ENCODE results near the gene CHRNE. TPM values are rescaled to one million over a fixed set of nuclear protein-coding genes. Genes with fewer than 3 reads are reported as not detected.
"Not testable (repeated sequence)": the region's sequence is repeated elsewhere in the genome, so short reads cannot be mapped to it uniquely, and the experiment has no call there.

Gene CHRNE
- total RNA-seq, 2 experiments from 2014 or later: 0.25 to 0.42 TPM

DNA sequence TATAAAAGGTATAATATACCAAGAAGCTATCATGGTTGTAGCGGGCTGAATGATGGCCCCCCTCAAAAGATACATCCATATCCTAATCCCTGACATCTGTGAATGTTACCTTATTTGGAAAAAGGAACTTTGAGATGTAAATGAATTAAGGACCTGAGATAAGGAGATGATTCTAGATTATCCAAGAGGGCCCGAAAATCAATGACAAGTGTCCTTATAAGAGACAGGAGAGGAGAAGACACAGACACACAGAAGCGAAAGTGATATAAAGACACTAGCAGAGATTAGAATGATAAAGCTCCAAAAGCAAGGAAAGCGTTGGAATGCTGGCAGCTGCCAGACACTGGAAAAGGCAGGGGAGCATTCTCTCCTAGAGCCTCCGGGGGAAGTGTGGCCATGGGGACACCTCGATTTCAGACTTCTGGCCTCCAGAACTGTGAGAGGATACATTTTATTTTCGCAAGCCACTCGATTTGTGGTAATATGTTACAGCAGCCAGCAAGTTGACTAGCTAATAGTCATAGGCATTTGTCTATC is 16.7 kb upstream of the CHRNE start:
- Mint-ChIP-seq H3K9me3 (no peaks in the 10 kb centered on the region), H3K36me3 (ENCODE audit: low read depth) (peaks cover 1% of the 10 kb centered on the region), H3K4me1 (no peaks in the 10 kb centered on the region), H3K27me3 (no peaks in the 10 kb centered on the region), H3K4me3 (no peak overlapping the region), H3K27ac (no peak overlapping the region)
- ChIA-PET CTCF (interaction anchor here (3.7 kb wide), 1 partner anchor 10 kb away, joined by 17 read pairs; no protein-coding TSS in a partner anchor), POLR2A (no interaction called here)
- no peak for DNase-seq

DNA sequence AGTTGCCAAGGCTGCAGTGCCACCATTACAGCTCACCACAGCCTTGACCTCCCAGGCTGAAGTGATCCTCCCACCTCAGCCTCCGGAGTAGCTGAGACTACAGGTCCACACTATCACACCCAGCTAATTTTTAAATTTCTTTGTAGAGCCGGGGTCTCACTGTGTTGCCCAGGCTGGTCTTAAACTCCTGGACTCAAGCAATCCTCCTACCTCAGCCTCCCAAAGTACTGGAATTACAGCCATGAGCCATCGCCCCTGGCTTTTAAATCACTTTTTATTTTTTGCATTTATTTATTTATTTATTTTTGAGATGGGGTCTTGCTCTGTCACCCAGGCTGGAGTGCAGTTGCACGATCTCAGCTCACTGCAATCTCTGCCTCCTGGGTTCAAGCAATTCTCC is 11.7 kb upstream of the CHRNE start:
- CTCF ChIA-PET: interaction anchor here (1.1 kb wide), 1 partner anchor 15 kb away, joined by 4 read pairs; no protein-coding TSS in a partner anchor
- H3K27me3 Mint-ChIP-seq; POLR2A ChIA-PET; H3K4me3 Mint-ChIP-seq; H3K9me3 Mint-ChIP-seq; H3K4me1 Mint-ChIP-seq; H3K27ac Mint-ChIP-seq; DNase-seq; H3K36me3 Mint-ChIP-seq (ENCODE audit: low read depth): not testable (repeated sequence)

DNA sequence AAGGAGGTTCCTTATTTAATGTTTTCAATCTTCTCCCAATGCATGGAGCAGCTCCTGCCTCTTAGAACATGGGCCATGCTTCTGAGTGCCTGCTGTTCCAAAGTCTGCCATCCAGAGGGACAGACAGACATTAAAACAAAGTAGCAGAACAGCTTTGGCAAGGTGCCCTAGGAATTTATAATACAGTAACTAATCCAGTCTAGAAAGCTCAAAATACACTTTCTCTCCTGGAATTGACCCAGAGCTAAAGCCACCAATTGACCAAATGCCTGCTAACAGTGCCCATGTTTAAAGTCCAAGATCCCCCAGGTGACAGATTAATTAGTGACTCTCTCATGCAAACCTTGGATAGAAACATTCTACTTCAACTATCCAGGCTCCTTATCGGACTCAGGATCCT is 11.1 kb upstream of the CHRNE start:
- CTCF ChIA-PET: interaction anchor here (0.7 to 1.6 kb wide), 4 partner anchors 9 to 18 kb away, joined by 3 to 5 read pairs (median 4); partner anchors contain the start of gene CHRNE
- Mint-ChIP-seq H3K4me1 (no peaks in the 10 kb centered on the region), H3K4me3 (no peak overlapping the region), H3K27ac (no peak overlapping the region), H3K36me3 (ENCODE audit: low read depth) (no peaks in the 10 kb centered on the region), H3K27me3 (peaks cover 6% of the 10 kb centered on the region), H3K9me3 (no peaks in the 10 kb centered on the region)
- no peak for DNase-seq
- POLR2A ChIA-PET: interaction anchor here (1.1 kb wide), 1 partner anchor 26 kb away, joined by 3 read pairs; the partner anchor contains the start of genes RNF167 and SLC25A11

DNA sequence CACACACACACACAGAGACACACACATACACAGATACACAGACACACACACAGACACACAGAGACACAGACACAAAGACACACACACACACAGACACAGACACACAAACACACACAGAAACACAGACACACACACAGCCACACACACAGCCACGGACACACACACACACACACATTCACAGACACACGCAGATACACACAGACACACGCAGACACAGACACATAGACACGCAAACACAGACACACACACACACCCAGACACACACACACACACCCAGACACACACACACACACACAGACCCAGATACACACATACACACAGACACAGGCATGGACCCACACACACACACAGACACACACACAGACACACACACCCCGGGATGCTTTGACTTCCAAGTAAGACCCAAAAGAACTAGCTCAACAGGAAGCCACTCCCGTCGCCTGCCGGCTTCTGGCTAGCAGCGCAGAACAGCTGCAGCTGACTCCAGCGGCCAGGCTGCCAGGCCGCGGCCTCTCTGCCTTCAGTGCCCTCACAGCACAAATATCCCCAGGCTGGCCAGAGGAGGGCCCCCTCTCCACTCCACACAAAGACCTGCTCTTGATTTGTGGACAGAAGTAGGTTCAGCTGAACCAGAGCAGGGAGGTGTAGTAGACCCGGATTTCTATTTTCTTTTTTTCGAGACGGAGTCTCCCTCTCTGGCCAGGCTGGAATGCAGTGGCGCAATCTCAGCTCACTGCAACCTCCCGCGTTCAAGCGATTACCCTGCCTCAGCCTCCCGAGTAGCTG is 6.0 kb upstream of the CHRNE start:
- no peak overlapping the region for H3K4me3 Mint-ChIP-seq
- ChIA-PET CTCF (interaction anchor here (0.6 to 2.2 kb wide), 25 partner anchors 9 to 342 kb away, joined by 3 to 17 read pairs (median 4); partner anchors contain the start of genes ARRB2, C17orf107, CAMTA2 and ENO3), POLR2A (no interaction called here)
- H3K9me3 Mint-ChIP-seq: no peaks in the 10 kb centered on the region
- peaks cover 11% of the 10 kb centered on the region for H3K27me3 Mint-ChIP-seq
- peaks cover 1% of the 10 kb centered on the region for H3K4me1 Mint-ChIP-seq
- H3K36me3 Mint-ChIP-seq (ENCODE audit: low read depth): no peaks in the 10 kb centered on the region
- no peak overlapping the region for H3K27ac Mint-ChIP-seq
- DNase-seq: peak; percentile 80

DNA sequence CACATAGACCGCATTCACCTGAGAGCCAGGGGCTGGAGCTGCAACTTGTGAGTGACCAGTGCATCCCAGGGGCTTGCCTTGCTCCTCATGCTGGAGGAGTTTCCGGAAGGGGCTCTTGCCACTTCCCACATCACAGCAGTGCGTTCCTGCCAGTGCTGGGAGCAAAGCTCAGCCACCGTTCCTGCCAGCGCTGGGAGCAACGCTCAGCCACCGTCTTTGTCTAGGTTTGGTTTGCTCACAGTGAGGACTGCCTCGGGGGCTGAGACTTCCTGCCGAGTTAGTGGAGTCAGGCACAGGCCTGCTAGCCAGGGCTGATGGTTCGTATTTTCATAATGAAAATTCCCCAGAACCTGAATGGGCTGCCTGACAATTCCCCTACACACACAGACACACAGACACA is 5.4 kb upstream of the CHRNE start:
- H3K27ac Mint-ChIP-seq: no peak overlapping the region
- H3K36me3 Mint-ChIP-seq (ENCODE audit: low read depth): no peaks in the 10 kb centered on the region
- DNase-seq: no peak
- H3K4me1 Mint-ChIP-seq: peaks cover 5% of the 10 kb centered on the region
- no peaks in the 10 kb centered on the region for H3K9me3 Mint-ChIP-seq
- CTCF ChIA-PET: interaction anchor here (0.6 to 2.2 kb wide), 18 partner anchors 9 to 342 kb away, joined by 3 to 17 read pairs (median 4); partner anchors contain the start of genes ARRB2, C17orf107, CAMTA2 and ENO3
- peaks cover 12% of the 10 kb centered on the region for H3K27me3 Mint-ChIP-seq
- no peak overlapping the region for H3K4me3 Mint-ChIP-seq
- POLR2A ChIA-PET: no interaction called here

DNA sequence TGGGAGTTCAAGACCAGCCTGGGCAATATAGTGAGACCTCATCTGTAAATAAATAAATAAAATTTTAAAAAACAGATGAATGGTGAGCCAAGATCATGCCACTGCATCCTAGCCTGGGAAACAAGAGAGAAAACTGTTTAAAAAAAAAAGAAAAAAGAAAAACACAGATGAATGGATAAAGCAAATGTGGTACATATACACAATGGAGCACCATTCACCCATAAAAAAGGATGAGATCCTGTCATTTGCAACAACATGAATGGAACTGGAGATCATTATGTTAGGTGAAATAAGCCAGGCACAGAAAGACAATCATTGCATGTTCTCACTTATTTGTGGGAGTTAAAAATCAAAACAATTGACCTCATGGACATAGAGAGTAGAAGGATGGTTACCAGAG is 3.7 kb upstream of the CHRNE start:
- POLR2A ChIA-PET; H3K27ac Mint-ChIP-seq; DNase-seq; H3K9me3 Mint-ChIP-seq; H3K36me3 Mint-ChIP-seq (ENCODE audit: low read depth); H3K4me3 Mint-ChIP-seq; CTCF ChIA-PET: not testable (repeated sequence)
- Mint-ChIP-seq H3K27me3 (peaks cover 13% of the 10 kb centered on the region), H3K4me1 (peaks cover 19% of the 10 kb centered on the region)

DNA sequence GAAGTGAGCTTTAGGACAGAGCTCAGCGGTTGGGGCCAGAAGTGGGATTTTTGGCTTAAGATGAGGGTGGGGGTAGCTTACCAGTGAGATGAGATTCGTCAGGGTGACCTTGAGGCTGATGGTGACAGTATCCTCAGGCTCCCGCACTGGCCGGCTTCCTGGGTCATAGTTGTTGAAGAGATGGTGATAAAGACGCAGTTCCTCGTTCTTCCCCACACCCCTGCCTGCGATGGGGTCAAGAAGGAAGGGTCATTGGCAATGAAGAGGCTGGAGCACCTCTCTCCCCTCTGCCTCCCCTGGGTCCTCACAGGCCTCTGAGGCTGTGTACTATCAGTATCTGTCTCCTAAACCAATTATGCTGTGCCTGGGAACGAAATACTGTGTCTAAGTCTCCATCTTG is 358 bp downstream of the CHRNE start:
- H3K36me3 Mint-ChIP-seq (ENCODE audit: low read depth): no peaks in the 10 kb centered on the region
- H3K27me3 Mint-ChIP-seq: peaks cover 20% of the 10 kb centered on the region
- H3K4me1 Mint-ChIP-seq: peaks cover 41% of the 10 kb centered on the region
- peak overlapping the region; percentile 72 for H3K27ac Mint-ChIP-seq
- ChIA-PET CTCF (interaction anchor here (0.8 to 2.7 kb wide), 8 partner anchors 9 to 177 kb away, joined by 3 to 8 read pairs (median 4); partner anchors contain the start of genes KIF1C, RNF167 and SLC25A11), POLR2A (no interaction called here)
- no peak for DNase-seq
- no peak overlapping the region for H3K4me3 Mint-ChIP-seq
- no peaks in the 10 kb centered on the region for H3K9me3 Mint-ChIP-seq

DNA sequence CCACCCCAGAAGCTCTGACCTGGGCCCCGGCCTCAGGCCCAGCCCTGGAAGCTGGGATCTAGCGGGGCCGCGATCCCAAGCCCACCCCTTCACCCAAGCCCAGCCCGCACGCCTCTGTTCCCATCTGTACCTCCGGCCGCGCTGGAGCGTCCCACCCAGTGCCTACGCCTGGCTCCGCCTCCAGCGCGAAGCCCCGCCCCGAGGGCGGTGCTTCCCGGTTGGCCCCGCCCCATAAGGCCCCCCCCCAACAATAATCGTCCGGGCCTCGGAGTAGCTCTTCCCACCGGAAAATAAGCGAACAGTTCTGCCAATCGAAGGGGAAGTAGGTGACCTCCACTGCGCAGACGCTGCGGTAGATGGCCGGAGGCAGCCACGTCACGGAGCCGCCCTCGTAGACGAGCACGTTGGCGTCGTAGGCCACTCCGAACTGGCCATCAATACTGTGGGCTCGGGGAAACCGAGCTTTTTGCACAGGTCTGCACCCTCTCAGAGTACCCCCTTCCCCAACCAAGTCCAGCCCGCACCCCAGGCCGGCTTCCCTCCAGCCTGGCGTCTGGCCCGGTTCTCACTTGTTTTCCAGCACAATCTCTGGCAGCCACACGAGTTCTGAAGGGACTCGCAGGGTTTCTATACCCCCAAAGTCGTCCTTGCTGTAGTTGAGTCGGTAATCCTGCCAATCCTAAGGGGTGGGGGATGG is 1.1 kb downstream of the CHRNE start:
- DNase-seq: no peak
- CTCF ChIA-PET: interaction anchor here (0.6 to 2.7 kb wide), 5 partner anchors 10 to 153 kb away, joined by 3 to 8 read pairs (median 5); partner anchors contain the start of genes KIF1C, RNF167 and SLC25A11
- POLR2A ChIA-PET: interaction anchor here (0.6 kb wide), 1 partner anchor 202 kb away, joined by 4 read pairs; no protein-coding TSS in a partner anchor
- Mint-ChIP-seq H3K27ac (no peak overlapping the region), H3K36me3 (ENCODE audit: low read depth) (peaks cover 5% of the 10 kb centered on the region), H3K9me3 (no peaks in the 10 kb centered on the region), H3K4me3 (no peak overlapping the region), H3K4me1 (peaks cover 40% of the 10 kb centered on the region), H3K27me3 (peaks cover 20% of the 10 kb centered on the region)

DNA sequence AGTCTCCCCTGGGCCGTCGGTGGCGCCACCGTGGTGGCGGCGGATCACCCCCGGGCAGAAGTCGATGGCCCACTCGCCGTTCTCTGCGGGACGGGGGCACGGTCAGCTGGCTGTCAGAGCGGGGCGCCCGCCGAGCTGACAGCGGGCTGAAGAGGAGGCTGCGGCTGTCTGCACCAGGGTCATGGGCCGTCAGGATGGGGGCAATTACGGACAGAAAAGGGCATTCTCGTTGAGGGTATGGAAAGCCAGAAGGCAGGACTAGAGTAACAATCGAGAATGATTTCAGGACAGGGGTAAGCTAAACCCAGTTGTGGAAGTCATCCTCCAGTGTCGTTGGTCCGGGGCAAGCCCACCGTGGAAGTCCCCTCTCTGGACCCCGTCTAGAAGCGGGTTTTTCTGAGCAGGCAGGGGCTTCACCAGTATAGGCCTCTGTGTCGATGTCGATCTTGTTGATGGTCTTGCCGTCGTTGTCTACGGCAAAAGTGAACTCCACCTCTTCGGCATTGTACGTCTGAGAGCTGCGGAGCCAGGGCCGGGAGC is 1.7 kb downstream of the CHRNE start:
- peak overlapping the region; percentile 58 for H3K4me3 Mint-ChIP-seq
- H3K4me1 Mint-ChIP-seq: peaks cover 40% of the 10 kb centered on the region
- H3K27me3 Mint-ChIP-seq: peaks cover 20% of the 10 kb centered on the region

DNA sequence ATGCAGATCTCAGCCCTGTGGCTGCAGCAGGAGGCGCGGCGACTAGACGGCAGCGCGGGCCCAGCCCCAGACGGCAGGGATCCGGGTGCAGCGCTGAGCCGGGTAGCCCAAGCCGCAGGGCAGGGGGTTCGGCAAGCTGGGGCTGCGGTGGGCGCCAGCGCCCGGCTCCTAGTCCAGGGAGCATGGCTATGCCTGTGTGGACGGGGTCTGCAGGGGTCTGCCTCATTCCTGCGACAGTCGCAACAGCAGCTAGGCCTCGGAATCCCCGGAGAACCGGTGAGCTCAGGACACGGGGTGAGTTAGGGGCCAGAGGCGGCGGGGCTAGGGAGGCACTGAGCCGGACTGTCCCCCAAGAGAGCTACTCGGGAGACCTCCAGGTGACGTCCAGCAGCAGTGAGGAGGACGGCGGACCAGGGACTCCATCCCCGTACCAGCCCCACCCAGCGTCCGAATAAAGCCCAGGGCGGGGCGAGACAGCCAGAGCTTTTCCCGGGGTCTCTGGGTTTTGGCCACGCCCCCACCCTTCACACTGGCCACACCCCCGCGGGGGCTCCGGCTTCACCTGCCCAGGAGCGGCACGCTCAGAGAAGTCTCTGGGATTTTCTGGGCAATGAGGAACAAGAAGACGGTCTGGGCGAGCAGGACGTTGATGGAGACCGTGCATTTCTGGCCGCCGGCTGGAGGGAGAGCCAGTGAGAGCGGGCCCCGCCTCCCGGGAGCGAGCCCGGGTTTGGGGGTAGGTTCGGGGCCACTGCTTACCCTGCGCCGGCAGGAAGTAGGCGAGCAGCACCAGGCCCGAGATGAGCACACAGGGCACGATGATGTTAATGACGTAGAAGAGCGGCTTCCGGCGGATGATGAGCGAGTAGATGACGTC is 2.4 kb downstream of the CHRNE start:
- DNase-seq: peak; percentile 66
- Mint-ChIP-seq H3K27me3 (peaks cover 16% of the 10 kb centered on the region), H3K27ac (peak overlapping the region; percentile 83), H3K36me3 (ENCODE audit: low read depth) (peaks cover 9% of the 10 kb centered on the region), H3K9me3 (no peaks in the 10 kb centered on the region), H3K4me1 (peaks cover 40% of the 10 kb centered on the region), H3K4me3 (peak overlapping the region; percentile 82)
- CTCF ChIA-PET: interaction anchor here (1.4 to 2.2 kb wide), 5 partner anchors 8 to 197 kb away, joined by 3 to 9 read pairs (median 5); partner anchors contain the start of genes PELP1, RNF167 and SLC25A11
- POLR2A ChIA-PET: interaction anchor here (0.6 to 1.4 kb wide), 2 partner anchors 39 to 41 kb away, joined by 3 to 9 read pairs; partner anchors contain the start of genes RNF167 and SLC25A11

More for the DNA sequence above, 1.7 kb downstream of the CHRNE start:
- Mint-ChIP-seq H3K36me3 (ENCODE audit: low read depth) (peaks cover 7% of the 10 kb centered on the region), H3K27ac (peak overlapping the region; percentile 83), H3K9me3 (no peaks in the 10 kb centered on the region)
- DNase-seq: no peak
- ChIA-PET CTCF (interaction anchor here (0.6 to 2.7 kb wide), 2 partner anchors 39 to 153 kb away, joined by 3 to 8 read pairs; partner anchors contain the start of genes RNF167 and SLC25A11), POLR2A (interaction anchor here (0.6 kb wide), 1 partner anchor 201 kb away, joined by 4 read pairs; no protein-coding TSS in a partner anchor)

All from activated CD4-positive, alpha-beta T cell treated with anti-CD3 and anti-CD28 coated beads, Interleukin-2, amount 10 ng/mL, durations not matched to agents 7 days and 5 days (primary cell).